Endodermal cell (in vitro differentiated cells): Measurements from ENCODE around the gene DNM3. TPM values are rescaled to one million over a fixed set of nuclear protein-coding genes. Genes with fewer than 3 reads are reported as not detected.

ENCODE experiments used
- DNase-seq: peaks from one replicate; pipeline ENCODE4 v3.0.0-alpha.2; 2017
- H3K27ac ChIP-seq: 2 replicates; pipeline ENCODE4 v1.5.1; 2013; ENCODE audit warnings: mild to moderate bottlenecking, low read depth, low read length, moderate library complexity
- H3K27me3 ChIP-seq: 2 replicates; pipeline ENCODE4 v1.6.1; 2013; ENCODE audit warnings: mild to moderate bottlenecking, low read length, moderate library complexity; ENCODE audit not compliant: insufficient read depth, control insufficient read depth, poor library complexity, severe bottlenecking
- H3K36me3 ChIP-seq: 2 replicates; pipeline ENCODE4 v1.7.0; 2013; ENCODE audit warnings: mild to moderate bottlenecking, low read length, moderate library complexity; ENCODE audit not compliant: control insufficient read depth, insufficient read depth
- H3K4me1 ChIP-seq: one replicate; pipeline ENCODE4 v1.7.0; 2013; ENCODE audit warnings: low read length; ENCODE audit not compliant: control insufficient read depth, insufficient read depth
- H3K4me3 ChIP-seq: 2 replicates; pipeline ENCODE4 v1.5.1; 2013; ENCODE audit warnings: mild to moderate bottlenecking, low read length, moderate library complexity
- H3K9ac ChIP-seq: 2 replicates; pipeline ENCODE4 v1.6.1; 2013; ENCODE audit warnings: mild to moderate bottlenecking, low read length, moderate library complexity; ENCODE audit not compliant: poor library complexity, severe bottlenecking; ENCODE audit errors: extremely low read depth
- H3K9me3 ChIP-seq: 2 replicates; pipeline ENCODE4 v1.6.1; 2013; ENCODE audit warnings: mild to moderate bottlenecking, low read length, moderate library complexity; ENCODE audit not compliant: control insufficient read depth
- H3K27ac Mint-ChIP-seq: 2 replicates; pipeline ENCODE4 v1.8.0; 2020; ENCODE audit warnings: mixed read lengths
- H3K27me3 Mint-ChIP-seq: 2 replicates; pipeline ENCODE4 v1.8.0; 2021; ENCODE audit warnings: mild to moderate bottlenecking, mixed read lengths; ENCODE audit not compliant: insufficient read depth
- H3K36me3 Mint-ChIP-seq: 2 replicates; pipeline ENCODE4 v1.8.0; 2020; ENCODE audit warnings: low read depth, mixed read lengths
- H3K4me1 Mint-ChIP-seq: 2 replicates; pipeline ENCODE4 v1.8.0; 2020; ENCODE audit warnings: mixed read lengths
- H3K4me3 Mint-ChIP-seq: 2 replicates; pipeline ENCODE4 v1.8.0; 2020; ENCODE audit warnings: mild to moderate bottlenecking, moderate library complexity, mixed read lengths
- H3K9me3 Mint-ChIP-seq: 2 replicates; pipeline ENCODE4 v1.8.0; 2020; ENCODE audit warnings: mild to moderate bottlenecking, mixed read lengths
- CTCF ChIP-seq: fragments of 200-600 bp; sonication (generic); conservative IDR thresholded peaks from 2 replicates; pipeline ENCODE4 v1.5.0; 2021; ENCODE audit warnings: antibody characterized with exemption, mild to moderate bottlenecking
- WGBS, 2 experiments: methylation state at CpG; one replicate each; pipeline versions ENCODE4 v1.1.5 to v1.1.7; 2013; ENCODE audit warnings: missing lambda C conversion rate in 2 of 2, mixed read lengths in 1 of 2; ENCODE audit not compliant: insufficient coverage in 1 of 2, insufficient read length in 1 of 2; 5-methylcytosine and 5-hydroxymethylcytosine counted together
- total RNA-seq, 2 donors: library from RNA; stranded (reverse); fragmentation: NEBNext Ultra II Directional in 1 of 2; extraction: Animal tissue kit (Norgen Biotek cat#: 25700) in 1 of 2; gene quantifications; 2 replicates in 1 of 2; 3 replicates in 1 of 2; pipeline ENCODE4 v1.2.1, GENCODE V29; 2021

The DNM3 gene
- total RNA-seq, 2 donors from 2014 or later: 0.53 to 1.8 TPM

GRCh38 chr1:172453153-172453545 lies 611.9 kb downstream of the DNM3 start:
- H3K9me3 ChIP-seq: no peaks in the 10 kb centered on the region
- DNase-seq: no peak
- no peak overlapping the region for H3K9ac ChIP-seq
- peaks cover 5% of the 10 kb centered on the region for H3K4me1 ChIP-seq
- no peak for TF ChIP-seq CTCF
- no peaks in the 10 kb centered on the region for H3K27me3 ChIP-seq
- WGBS, 2 experiments: 93 to 95% methylated on average over 3 to 5 of the region's 6 CpGs
- no peak overlapping the region for H3K4me3 ChIP-seq
- no peaks in the 10 kb centered on the region for H3K36me3 ChIP-seq
- H3K4me1 Mint-ChIP-seq: peaks cover 4% of the 10 kb centered on the region
- H3K9me3 Mint-ChIP-seq: no peaks in the 10 kb centered on the region
- no peak overlapping the region for H3K4me3 Mint-ChIP-seq
- H3K27ac Mint-ChIP-seq: no peak overlapping the region
- H3K27ac ChIP-seq: no peak overlapping the region
- no peaks in the 10 kb centered on the region for H3K36me3 Mint-ChIP-seq
- peaks cover 3% of the 10 kb centered on the region for H3K27me3 Mint-ChIP-seq

GRCh38 chr1:172453607-172454006 lies 612.3 kb downstream of the DNM3 start:
- Mint-ChIP-seq H3K36me3 (no peaks in the 10 kb centered on the region), H3K4me1 (peaks cover 4% of the 10 kb centered on the region), H3K9me3 (no peaks in the 10 kb centered on the region), H3K27me3 (peaks cover 3% of the 10 kb centered on the region), H3K4me3 (no peak overlapping the region), H3K27ac (no peak overlapping the region)
- no peak overlapping the region for H3K9ac ChIP-seq
- H3K9me3 ChIP-seq: no peaks in the 10 kb centered on the region
- no peaks in the 10 kb centered on the region for H3K27me3 ChIP-seq
- H3K27ac ChIP-seq: no peak overlapping the region
- no peak for DNase-seq
- WGBS, 2 experiments: 100% methylated on average over 1 of the region's 1 CpG; no CpG with 5 or more reads in 1 of the 2 experiments
- no peak for TF ChIP-seq CTCF
- no peaks in the 10 kb centered on the region for H3K36me3 ChIP-seq
- H3K4me3 ChIP-seq: no peak overlapping the region
- peaks cover 5% of the 10 kb centered on the region for H3K4me1 ChIP-seq

- no peaks in the 10 kb centered on the region for H3K9me3 ChIP-seq
- no peak overlapping the region for H3K9ac ChIP-seq
- peaks cover 5% of the 10 kb centered on the region for H3K4me1 Mint-ChIP-seq
- H3K4me3 ChIP-seq: no peak overlapping the region
- peaks cover 2% of the 10 kb centered on the region for H3K4me1 ChIP-seq
- no peaks in the 10 kb centered on the region for H3K9me3 Mint-ChIP-seq
- TF ChIP-seq CTCF: no peak
- 87 to 91% methylated on average over 1 of the region's 1 CpG for WGBS, 2 experiments
- H3K36me3 ChIP-seq: no peaks in the 10 kb centered on the region
- DNase-seq: no peak
- no peaks in the 10 kb centered on the region for H3K27me3 ChIP-seq
- H3K27ac Mint-ChIP-seq: no peak overlapping the region
- no peaks in the 10 kb centered on the region for H3K36me3 Mint-ChIP-seq
- peaks cover 3% of the 10 kb centered on the region for H3K27me3 Mint-ChIP-seq
- H3K4me3 Mint-ChIP-seq: no peak overlapping the region
- no peak overlapping the region for H3K27ac ChIP-seq
Observed at GRCh38 chr1:172455451-172455850, 614.2 kb downstream of the DNM3 start.
